Measurements from ENCODE around the gene ALDH4A1. TPM values are rescaled to one million over a fixed set of nuclear protein-coding genes. Genes with fewer than 3 reads are reported as not detected.

ALDH4A1 gene
- total and polyA plus RNA-seq, 9 of the 15 experiments (the other 6 are each of a cell fraction or from before 2014, with no cell fraction given): 0.27 to 31.4 (median 16.6) TPM

- WGBS (ENCODE audit: insufficient coverage, low coverage, missing lambda C conversion rate): 9% methylated on average over 14 of the region's 14 CpGs
- ChIA-PET POLR2A (interaction anchor here (0.6 to 0.8 kb wide), 3 partner anchors 9 to 16 kb away, joined by 3 read pairs; no protein-coding TSS in a partner anchor), CTCF (ENCODE audit: low intra/inter-chr PET ratio) (no interaction called here)
- Histone ChIP-seq H2AFZ (ENCODE audit: low read depth, low read length) (no peak overlapping the region), H3K9ac (ENCODE audit: insufficient read depth in 1 of 2, low read depth in 2 of 2, low read length in 2 of 2) (peak overlapping the region in 1 of 2 experiments; percentile 53; a peak in 1 of 4 replicates), H4K20me1 (replicated peaks; ENCODE audit: control insufficient read depth, insufficient read depth, low read length) (peaks cover 6% of the 10 kb centered on the region), H3K79me2 (ENCODE audit: control insufficient read depth, insufficient read depth, low read length) (no peaks in the 10 kb centered on the region), H3K9me1 (ENCODE audit: control insufficient read depth, insufficient read depth, low read length) (no peaks in the 10 kb centered on the region), H3K4me1 (replicated peaks in 1 of 2; ENCODE audit: control insufficient read depth in 2 of 2, insufficient read depth in 2 of 2, low read length in 2 of 2) (peaks cover 0 to 9% of the 10 kb centered on the region in 2 experiments; a peak in 2 of 5 replicates), H3K4me3 (no peak overlapping the region), H3K36me3 (ENCODE audit: control insufficient read depth, insufficient read depth, low read length) (no peaks in the 10 kb centered on the region), H3K27me3 (ENCODE audit: control insufficient read depth in 2 of 2, insufficient read depth in 2 of 2, low read length in 2 of 2) (peaks cover 39 to 88% of the 10 kb centered on the region in 2 experiments), H3K27ac (ENCODE audit: extremely low read depth, low read depth, low read length) (no peak overlapping the region), H3K4me2 (ENCODE audit: insufficient read depth, low read length) (no peak overlapping the region), H3K9me3 (replicated peaks; ENCODE audit: control insufficient read depth, insufficient read depth, low read depth, low read length) (no peaks in the 10 kb centered on the region)
- ATAC-seq (peak; percentile 48), DNase-seq (ENCODE audit: extremely low read depth in 1 of 4, low spot score in 3 of 4) (peak in 1 of 4 experiments; percentile 34), FAIRE-seq (no peak)
- no TSS peak for BruUV-seq (replicated peaks)
- TF ChIP-seq RHOXF2B (CRISPR knock-in tag; conservative IDR thresholded peaks at IDR 0.05) (no peak), HNRNPK (IDR thresholded peaks at IDR 0.05; ENCODE audit: low read depth, low read length, poor library complexity, severe bottlenecking) (no peak), ZNF583 (CRISPR knock-in tag; IDR thresholded peaks at IDR 0.05) (no peak), BRD9 (IDR thresholded peaks at IDR 0.05; ENCODE audit: low read depth, partially characterized antibody) (peak; percentile 58), CSDE1 (IDR thresholded peaks at IDR 0.05) (no peak), KDM5B (IDR thresholded peaks at IDR 0.05; ENCODE audit: insufficient replicate concordance, low read depth, low read length) (no peak), PTRF (tag; IDR thresholded peaks at IDR 0.05) (no peak), HLTF (IDR thresholded peaks at IDR 0.05) (no peak), PKNOX1 (IDR thresholded peaks at IDR 0.05) (no peak), MEIS2 (IDR thresholded peaks at IDR 0.05; ENCODE audit: partially characterized antibody) (peak; percentile 30), NFIC (IDR thresholded peaks at IDR 0.05) (peak; percentile 42)
- intact Hi-C loops (cut with micrococcal nuclease): no loop called here
- in situ Hi-C loops (cut with MboI): no loop called here
These were observed 43.1 kb upstream of the ALDH4A1 start for GRCh38 chr1:18945401-18945849.
